Adrenal gland (tissue), 5 donors: Measurements from ENCODE around the gene FLNA.

Experiments used
- POLR2A ChIP-seq, 2 donors: fragments of 450-650 bp; IDR thresholded peaks; one replicate each; pipeline ENCODE4 v1.6.1; 2017; ENCODE audit warnings: antibody characterized with exemption in 2 of 2, mild to moderate bottlenecking in 2 of 2, moderate library complexity in 1 of 2
- TF ChIP-seq, protein P1 (sequence below), 6 experiments: fragments of 450-650 bp in 4 of 6; fragments of 200-600 bp in 2 of 6; sonication (generic) in 1 of 6; IDR thresholded peaks; 1 replicate in 5 of 6; 2 replicates in 1 of 6; pipeline versions ENCODE4 v1.5.1 to v1.8.0; 2016 to 2021; ENCODE audit warnings: antibody characterized with exemption in 6 of 6, mild to moderate bottlenecking in 2 of 6, moderate library complexity in 1 of 6
- donor health status: DM: no; HTN: no; CAD: no.

DNA sequence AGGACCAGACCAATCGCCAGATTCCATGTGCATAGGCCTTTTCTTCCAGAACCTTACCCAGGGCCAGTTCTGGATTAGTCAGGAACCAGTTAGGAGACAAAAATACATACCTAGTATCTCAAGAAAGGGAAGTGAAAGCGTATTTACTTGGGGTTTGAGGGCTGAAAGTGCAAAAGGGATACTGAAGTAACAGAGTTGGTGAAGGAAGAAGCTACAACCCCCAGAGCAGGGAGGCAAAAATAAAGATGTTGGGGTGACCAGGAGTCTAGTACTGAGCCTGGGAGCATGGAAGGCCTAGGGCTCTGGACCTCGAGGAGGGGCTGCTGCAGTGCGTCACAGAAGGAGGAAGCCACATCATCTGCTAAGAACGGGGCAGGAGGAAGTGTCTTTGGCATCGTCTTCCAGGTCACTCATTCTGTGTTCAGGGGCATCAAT is 40.6 kb downstream of the FLNA start:
- TF ChIP-seq, protein P1, sequence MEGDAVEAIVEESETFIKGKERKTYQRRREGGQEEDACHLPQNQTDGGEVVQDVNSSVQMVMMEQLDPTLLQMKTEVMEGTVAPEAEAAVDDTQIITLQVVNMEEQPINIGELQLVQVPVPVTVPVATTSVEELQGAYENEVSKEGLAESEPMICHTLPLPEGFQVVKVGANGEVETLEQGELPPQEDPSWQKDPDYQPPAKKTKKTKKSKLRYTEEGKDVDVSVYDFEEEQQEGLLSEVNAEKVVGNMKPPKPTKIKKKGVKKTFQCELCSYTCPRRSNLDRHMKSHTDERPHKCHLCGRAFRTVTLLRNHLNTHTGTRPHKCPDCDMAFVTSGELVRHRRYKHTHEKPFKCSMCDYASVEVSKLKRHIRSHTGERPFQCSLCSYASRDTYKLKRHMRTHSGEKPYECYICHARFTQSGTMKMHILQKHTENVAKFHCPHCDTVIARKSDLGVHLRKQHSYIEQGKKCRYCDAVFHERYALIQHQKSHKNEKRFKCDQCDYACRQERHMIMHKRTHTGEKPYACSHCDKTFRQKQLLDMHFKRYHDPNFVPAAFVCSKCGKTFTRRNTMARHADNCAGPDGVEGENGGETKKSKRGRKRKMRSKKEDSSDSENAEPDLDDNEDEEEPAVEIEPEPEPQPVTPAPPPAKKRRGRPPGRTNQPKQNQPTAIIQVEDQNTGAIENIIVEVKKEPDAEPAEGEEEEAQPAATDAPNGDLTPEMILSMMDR (IDR thresholded peaks at IDR 0.05), result no peak
- no peak for TF ChIP-seq POLR2A (IDR thresholded peaks at IDR 0.05)
